ENCODE results near the gene EMC1. TPM values are rescaled to one million over a fixed set of nuclear protein-coding genes. Genes with fewer than 3 reads are reported as not detected.

The EMC1 gene
- total RNA-seq = 77.5 and 84.8 TPM in 2 replicates
- polyA plus RNA-seq = 164 and 169 TPM in 2 replicates
- polyA plus RNA-seq (2011; cell fraction: cytosol; rRNA removed) = 62.7 and 68.8 TPM in 2 replicates
- 113 and 123 TPM in 2 replicates for polyA plus RNA-seq (2011; cell fraction: nucleus; rRNA removed)
- 70.3 and 74.8 TPM in 2 replicates for polyA plus RNA-seq (2012)
- polyA minus RNA-seq = 76.4 and 90.0 TPM in 2 replicates
- polyA minus RNA-seq (2011; cell fraction: cytosol; rRNA and poly(A)+ RNA removed) = 20.9 TPM
- polyA minus RNA-seq (2011; cell fraction: nucleus; rRNA and poly(A)+ RNA removed) = 38.8 and 47.7 TPM in 2 replicates
- Bru-seq, nascent RNA = percentile 70 among the genes with signal in this experiment
- percentile 89 among the genes with signal in this experiment for BruChase-seq, experiment 1, labeled RNA remaining after a 6-hour chase
- BruChase-seq, experiment 2, labeled RNA remaining after a 2-hour chase = percentile 79 among the genes with signal in this experiment
- long read RNA-seq, full-length matches to known transcripts = 148 of 215 reads
- long read RNA-seq, partial matches to known transcripts = 18 of 215 reads
- long read RNA-seq, other reads (novel, unspliced or antisense) = 49 of 215 reads

DNA sequence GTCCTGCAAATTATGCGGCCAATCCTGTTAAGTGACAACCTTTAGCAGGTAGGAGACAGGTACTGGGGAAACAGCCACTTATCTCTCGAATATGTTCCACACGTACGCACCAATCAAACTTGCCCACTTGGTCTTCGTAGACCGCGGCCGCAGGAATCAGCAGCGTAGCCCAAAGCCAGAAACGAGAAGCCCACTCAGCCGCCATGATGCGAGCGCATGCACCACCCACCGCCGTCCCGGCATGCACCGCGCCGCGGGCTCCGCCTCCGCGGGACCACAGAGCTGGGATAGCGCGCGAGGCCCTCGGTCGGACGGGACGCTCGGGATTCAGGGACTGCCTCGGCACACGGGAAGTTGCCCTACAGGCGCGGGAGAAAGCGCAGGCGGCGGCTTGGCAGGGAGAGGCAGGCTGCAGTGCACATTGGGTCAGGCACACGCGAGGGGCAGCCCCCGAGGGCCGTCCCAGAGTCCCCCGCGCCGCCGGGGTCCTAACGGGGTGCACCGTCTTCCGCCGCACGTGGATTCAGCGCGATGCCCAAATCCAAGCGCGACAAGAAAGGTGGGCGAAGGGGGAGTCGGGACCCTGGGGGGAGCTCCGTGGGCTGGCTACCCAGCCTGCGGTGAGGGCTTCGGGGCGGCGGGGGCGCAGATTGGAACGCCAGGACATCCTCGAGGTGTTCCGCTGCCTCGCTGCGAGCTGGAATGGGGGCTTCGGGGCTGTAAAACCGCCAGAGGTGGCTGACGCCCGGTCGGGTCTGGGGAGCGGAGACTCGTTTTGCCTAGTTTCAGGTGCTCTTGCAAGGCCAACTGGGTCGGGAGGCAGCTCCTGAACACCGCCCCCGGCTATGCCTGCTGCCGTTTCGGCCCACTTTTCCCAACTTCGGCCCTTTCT is at the start of gene EMC1, which contains the start of gene MRTO4:
TSS of gene EMC1 (minus strand) at position 220 of the 892 bp plus-strand sequence. CDS start at position 205, 15 bp downstream.
TSS of gene MRTO4 (plus strand) at position 501 of the 892 bp plus-strand sequence. CDS start at position 532, 31 bp downstream.
- Histone ChIP-seq H4K20me1 (replicated peaks; ENCODE audit: control insufficient read depth, extremely low read depth, insufficient read depth, low read length) (peaks cover 2% of the 10 kb centered on the region), H3K4me2 (ENCODE audit: insufficient read depth, low read length) (peak within 1 kb of the TSS; percentile 97), H3K36me3 (ENCODE audit: control insufficient read depth in 2 of 2, extremely low read depth in 1 of 2, insufficient read depth in 2 of 2, low read length in 2 of 2) (peaks cover 0 to 2% of the 10 kb centered on the region in 2 experiments), H3K4me3 (replicated peaks in 1 of 3; ENCODE audit: insufficient read depth in 1 of 3, low read depth in 1 of 3, low read length in 3 of 3) (peak within 1 kb of the TSS; percentile 59 to 81 (median 78)), H3K4me1 (ENCODE audit: control insufficient read depth, extremely low read depth, insufficient read depth, low read length) (peaks cover 18% of the 10 kb centered on the region), H3K27me3 (ENCODE audit: control insufficient read depth in 2 of 2, insufficient read depth in 2 of 2, low read length in 2 of 2) (no peaks in the 10 kb centered on the region), H3K79me2 (ENCODE audit: control insufficient read depth, insufficient read depth, low read length) (peaks cover 80% of the 10 kb centered on the region), H3K9me1 (replicated peaks; ENCODE audit: control insufficient read depth, extremely low read depth, insufficient read depth, low read length) (no peaks in the 10 kb centered on the region), H3K27ac (ENCODE audit: insufficient read depth, low read depth, low read length) (peak within 1 kb of the TSS; percentile 54), H3K9me3 (replicated peaks; ENCODE audit: control insufficient read depth, insufficient read depth, low read length) (no peaks in the 10 kb centered on the region), H2AFZ (ENCODE audit: low read depth, low read length) (peak within 1 kb of the TSS; percentile 33), H3K9ac (replicated peaks; ENCODE audit: extremely low read depth, insufficient read depth, low read length) (peak within 1 kb of the TSS; percentile 84)
- intact Hi-C loops (cut with micrococcal nuclease) = loop anchor here (1.0 to 10.0 kb wide), 5 partner anchors 41 to 402 kb away; partner anchors contain the start of genes AKR7A2, SLC66A1 and UBR4
- ChIA-PET CTCF (interaction anchor here (0.6 to 2.2 kb wide), 7 partner anchors 11 to 408 kb away, joined by 3 to 13 read pairs (median 4); partner anchors contain the start of genes AKR7A2 and SLC66A1), POLR2A (interaction anchor here (1.1 kb wide), 1 partner anchor 17 kb away, joined by 3 read pairs; no protein-coding TSS in a partner anchor)
- TF ChIP-seq POLR2A (IDR thresholded peaks at IDR 0.05; ENCODE audit: low read depth, low read length) (peak; percentile 91), EZH2 (IDR thresholded peaks at IDR 0.05; ENCODE audit: borderline replicate concordance, low read depth, low read length, severe bottlenecking) (no peak), GATA2 (IDR thresholded peaks at IDR 0.05; ENCODE audit: insufficient read depth, insufficient read length, low read depth, low read length) (no peak), FOS (IDR thresholded peaks at IDR 0.05; ENCODE audit: borderline replicate concordance, insufficient read depth, low read length) (no peak), MAX (IDR thresholded peaks at IDR 0.05; ENCODE audit: insufficient read depth, insufficient read length) (peak; percentile 80), JUN (IDR thresholded peaks at IDR 0.05; ENCODE audit: borderline replicate concordance, insufficient read depth, insufficient read length, low read depth) (no peak), POLR2AphosphoS5 (IDR thresholded peaks at IDR 0.05; ENCODE audit: insufficient read depth, low read depth, low read length) (peak; percentile 93), MYC (IDR thresholded peaks at IDR 0.05; ENCODE audit: low read depth, low read length) (peak; percentile 87), CTCF (IDR thresholded peaks at IDR 0.05; ENCODE audit: extremely low read depth in 1 of 2, insufficient read depth in 1 of 2, low read depth in 1 of 2, low read length in 2 of 2) (no peak)
- DNase-seq (ENCODE audit: low read depth, low spot score) = peak; percentile 89
- FAIRE-seq = peak; percentile 92
- BruUV-seq (replicated peaks) = TSS peak; percentile 56
- dilution Hi-C loops (cut with MboI; ENCODE audit: extremely low pct_ligation_motif_present, low sequenced_read_pairs) = no loop called here

Measured in endothelial cell of umbilical vein (primary cell).